ENCODE results near the gene TPM3.

The TPM3 gene

GRCh38 chr1:154205778-154206177, 13.9 kb upstream of the TPM3 start:
- peak in 1 of 2 donors; percentile 7 for DNase-seq (ENCODE audit: low read depth in 2 of 2)

DNA sequence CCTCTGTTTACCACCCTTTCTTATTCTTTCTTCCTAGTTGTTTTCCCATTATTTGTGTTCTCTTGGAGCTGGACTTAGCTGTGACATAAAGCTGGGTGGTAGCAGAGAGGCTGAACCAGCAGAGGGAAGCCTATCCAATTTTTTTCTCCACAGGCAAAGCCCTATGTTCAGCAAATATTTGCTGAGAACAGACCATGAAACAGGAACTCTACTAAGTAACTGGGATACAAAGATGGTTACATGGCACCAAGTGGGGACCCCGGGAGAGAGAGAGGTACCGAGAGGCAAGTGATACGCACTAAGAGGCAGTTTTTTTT, 7.6 kb upstream of the TPM3 start:
- DNase-seq (ENCODE audit: low read depth in 2 of 2): no peak

DNA sequence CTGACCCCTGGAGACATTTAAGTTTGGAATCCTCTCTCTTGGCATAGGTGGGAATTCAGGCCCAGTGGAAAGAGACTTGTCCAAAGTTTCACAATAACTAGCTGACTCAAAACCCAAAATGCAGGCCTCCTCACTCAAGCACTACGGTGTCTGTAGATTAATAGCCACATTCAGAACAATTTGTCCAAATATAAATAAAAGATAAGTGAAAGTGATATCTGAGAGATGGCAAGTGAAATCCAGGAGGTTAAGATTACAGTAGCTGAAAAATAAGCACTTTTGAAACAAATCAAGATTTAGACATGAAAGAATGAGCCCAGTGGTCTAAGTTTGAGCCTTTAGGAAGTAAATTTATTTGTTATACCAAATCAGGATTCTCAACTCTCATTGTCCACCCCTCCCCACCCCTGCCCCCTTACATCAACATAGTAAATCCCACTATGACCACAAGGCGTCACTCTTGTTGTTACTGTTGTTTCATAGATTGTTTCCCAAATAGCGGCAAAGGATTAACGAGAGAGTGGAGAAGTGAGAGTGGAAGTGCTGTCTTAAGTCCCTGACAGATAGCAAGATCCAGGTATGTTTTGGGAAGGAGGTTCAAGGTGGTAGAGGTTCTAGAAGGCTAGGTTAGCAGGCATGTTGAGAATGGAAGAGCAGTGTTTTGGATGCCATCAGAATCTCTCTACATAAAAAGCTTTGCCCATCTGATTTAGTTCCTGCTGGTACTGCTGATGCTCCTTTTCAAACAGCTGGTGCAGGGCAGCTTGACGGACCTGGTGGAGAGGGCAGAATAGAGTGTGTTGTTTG, 7.1 kb upstream of the TPM3 start:
- peak in 1 of 2 donors; percentile 38 for DNase-seq (ENCODE audit: low read depth in 2 of 2)

GRCh38 chr1:154193821-154194220, 1.9 kb upstream of the TPM3 start:
- DNase-seq (ENCODE audit: low read depth in 2 of 2): no peak

DNA sequence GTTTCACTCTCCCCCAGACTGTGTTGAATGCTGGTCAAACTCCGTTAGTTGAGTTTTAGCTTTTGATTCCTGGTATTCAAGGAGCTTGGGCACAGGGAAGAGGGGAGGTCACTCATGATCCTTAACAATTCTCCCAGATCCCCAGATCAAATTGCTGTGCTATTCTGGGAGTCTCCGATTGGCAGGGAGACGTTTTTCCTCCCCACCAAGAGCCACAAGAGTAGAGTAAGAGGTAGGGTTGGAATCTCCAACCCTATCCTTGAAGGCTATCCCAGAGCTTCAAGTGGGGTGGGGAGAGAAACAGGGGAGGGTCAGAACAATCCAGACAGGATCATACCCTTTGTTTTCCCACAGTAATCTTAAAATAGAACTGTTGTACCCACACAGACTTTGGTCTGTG, 576 bp upstream of the TPM3 start:
- no peak for DNase-seq (ENCODE audit: low read depth in 2 of 2)

DNA sequence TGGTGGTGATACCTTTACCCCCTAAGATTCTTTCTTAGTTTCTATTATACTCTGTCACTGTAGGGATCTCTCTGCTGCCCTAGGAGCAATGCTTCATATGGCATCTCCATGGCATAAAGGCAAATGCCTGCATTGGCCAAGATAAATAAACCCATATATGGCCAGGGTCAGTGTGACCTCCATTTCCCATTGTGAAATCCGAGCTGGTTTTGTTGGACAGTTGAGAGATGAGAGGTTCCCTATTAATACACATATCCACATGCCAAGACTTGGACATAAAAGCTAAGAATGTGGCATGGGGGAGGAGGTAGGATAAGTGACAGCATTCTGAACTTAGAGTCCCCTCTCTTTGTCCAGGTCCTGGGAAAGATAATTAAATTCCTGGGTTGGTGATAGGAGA, 1.4 kb downstream of the TPM3 start:
- no peak for DNase-seq (ENCODE audit: low read depth in 2 of 2)

DNA sequence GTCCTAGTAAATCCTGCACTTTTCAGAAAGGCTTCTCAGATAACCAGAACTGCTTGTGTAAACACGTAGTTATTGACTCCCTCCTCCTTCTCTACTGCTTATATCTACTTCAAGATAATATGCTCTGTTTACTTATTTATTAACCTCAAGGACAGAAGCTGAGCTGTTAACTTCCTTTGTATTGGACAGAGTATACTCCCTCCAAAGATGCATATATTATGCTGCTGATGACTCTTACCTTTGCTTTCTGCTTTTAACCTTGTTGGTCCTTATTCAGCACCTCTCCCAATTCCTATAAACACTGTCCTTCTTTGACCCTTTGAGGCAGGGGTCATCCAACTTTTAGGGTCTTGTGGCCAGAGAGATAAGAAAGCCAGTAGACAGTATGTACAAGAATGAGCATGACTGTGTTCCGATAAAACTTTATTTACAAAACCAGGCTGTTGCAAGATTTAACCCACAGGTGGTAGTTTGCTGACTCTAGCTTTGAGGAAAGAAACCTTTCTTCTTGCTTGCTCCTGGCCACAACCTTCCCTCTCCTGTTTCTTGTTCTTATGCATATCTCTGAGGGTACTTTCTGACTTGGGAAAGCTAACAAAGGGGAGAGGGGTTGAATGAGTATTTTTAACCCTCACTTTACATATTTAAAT, 4.9 kb downstream of the TPM3 start:
- no peak for DNase-seq (ENCODE audit: low read depth in 2 of 2)

GRCh38 chr1:154186177-154186576, 5.7 kb downstream of the TPM3 start:
- peak; percentile 49 to 55 for DNase-seq (ENCODE audit: low read depth in 2 of 2)

- DNase-seq (ENCODE audit: low read depth in 2 of 2): peak; percentile 86 to 90
Measured at GRCh38 chr1:154183046-154183915, 8.6 kb downstream of the TPM3 start.

- DNase-seq (ENCODE audit: low read depth in 2 of 2): peak; percentile 39 to 63
Measured at GRCh38 chr1:154182344-154183045, 9.4 kb downstream of the TPM3 start.

DNA sequence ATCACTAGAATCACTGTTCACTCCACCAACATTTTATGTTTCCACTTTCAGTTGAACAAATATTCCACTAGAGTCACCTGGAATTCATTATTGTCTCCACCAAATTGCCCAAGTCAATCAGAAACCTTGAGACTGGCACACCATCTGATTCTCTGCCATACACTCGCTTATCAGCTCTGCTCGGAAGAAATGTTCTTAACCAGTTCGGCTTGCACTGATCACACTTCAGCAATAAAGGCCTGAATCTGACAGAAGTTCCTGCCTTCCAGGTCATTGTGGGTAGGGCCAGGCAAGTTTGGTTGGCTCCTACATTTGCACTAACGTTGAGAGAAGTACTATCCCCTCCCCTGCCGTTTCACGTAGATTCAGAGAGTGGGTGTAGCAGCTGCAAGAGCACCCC, 10.0 kb downstream of the TPM3 start:
- DNase-seq (ENCODE audit: low read depth in 2 of 2): no peak

DNA sequence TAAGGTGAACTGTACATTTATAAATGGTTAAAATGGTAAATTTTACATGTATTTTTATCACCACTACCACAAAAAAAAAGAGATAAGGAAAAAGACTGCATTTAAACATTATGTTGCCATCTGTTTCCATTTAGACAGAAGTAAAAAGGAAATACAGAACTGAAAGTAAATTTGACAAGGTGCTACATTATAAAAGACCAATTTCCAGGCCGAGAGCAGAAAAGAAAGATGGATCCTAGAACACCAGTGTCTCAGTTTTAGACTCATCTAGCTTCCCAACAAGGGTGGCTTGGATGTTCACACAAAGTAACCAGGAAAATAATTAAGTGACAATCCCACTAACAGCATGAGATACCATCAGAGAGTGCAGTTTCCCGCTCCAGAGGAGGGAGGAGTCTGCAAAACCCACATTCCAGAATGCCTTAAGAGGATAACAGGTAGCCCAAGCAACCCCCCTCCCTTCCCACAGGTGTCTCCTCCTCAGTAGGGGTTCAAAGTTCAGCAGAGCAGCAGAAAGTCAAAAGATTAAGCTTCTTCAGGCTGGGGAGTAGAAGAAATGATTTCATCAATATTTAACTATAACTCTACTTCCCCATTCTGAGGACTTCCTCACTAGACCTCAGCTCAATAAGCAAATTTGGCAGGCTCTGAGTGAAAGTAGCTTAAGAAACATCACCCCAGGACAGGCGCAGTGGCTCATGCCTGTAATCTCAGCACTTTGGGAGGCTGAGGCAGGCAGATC, 11.8 kb downstream of the TPM3 start:
- DNase-seq (ENCODE audit: low read depth in 2 of 2): no peak

DNA sequence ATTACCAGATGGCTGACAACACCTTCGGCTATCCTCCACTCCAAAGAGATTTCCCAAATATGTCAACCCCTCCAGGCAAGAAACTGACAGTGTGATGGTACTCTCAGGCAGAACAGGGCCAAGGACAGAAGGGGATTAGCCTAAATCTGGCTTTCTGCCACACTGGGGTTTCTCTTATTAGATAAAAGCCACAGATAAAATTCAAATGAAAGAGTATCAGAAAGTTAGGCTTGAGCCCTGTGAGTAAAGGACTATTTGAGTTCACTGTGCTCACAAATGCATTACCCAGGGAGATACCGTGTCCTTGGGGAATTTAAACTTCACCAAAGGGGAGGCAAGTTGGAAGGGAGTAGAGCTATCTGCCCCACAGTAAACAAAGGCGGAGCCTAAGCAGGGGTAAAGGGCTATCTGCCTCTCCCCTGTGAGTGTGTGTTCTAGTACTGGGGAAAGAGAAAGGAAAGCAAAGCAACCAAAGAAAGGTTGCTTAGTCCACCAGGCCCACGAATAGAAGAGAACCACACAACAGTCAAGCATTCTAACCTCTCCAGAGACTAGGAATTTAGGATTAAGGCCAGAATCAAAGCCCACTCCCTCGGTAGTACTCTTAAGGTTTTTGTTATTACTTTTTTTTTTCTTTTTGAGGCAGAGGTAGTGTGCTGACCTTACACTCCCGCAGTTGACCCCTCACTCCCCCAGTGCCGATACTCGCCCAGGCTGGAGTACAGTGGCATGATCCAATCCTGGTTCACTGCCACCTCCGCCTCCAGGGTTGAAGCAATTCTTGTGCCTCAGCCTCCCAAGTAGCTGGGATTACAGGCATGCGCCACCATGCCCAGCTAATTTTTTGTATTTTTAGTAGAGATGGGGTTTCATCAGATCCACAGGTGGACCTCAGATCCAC, 12.7 kb downstream of the TPM3 start:
- DNase-seq (ENCODE audit: low read depth in 2 of 2): no peak

DNA sequence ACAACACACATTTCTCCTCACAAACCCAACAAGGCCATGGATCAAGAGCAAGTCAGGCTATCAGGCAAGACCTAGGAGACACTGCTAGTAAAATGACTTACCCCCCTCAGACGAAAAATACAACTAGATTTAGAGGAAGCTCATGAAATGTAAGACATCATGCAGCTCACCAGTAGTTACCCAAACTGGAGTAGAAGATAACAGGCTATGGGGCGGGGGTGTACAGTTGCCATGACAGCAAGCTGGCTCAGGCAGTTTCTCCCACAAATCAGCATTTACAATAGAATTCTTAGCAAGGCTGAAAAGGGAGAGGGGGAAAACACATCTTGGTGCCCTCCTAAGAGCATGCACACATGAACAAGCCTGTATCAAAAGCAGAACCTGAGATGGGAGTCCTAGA, 13.9 kb downstream of the TPM3 start:
- DNase-seq (ENCODE audit: low read depth in 2 of 2): peak in 1 of 2 donors; percentile 17

DNA sequence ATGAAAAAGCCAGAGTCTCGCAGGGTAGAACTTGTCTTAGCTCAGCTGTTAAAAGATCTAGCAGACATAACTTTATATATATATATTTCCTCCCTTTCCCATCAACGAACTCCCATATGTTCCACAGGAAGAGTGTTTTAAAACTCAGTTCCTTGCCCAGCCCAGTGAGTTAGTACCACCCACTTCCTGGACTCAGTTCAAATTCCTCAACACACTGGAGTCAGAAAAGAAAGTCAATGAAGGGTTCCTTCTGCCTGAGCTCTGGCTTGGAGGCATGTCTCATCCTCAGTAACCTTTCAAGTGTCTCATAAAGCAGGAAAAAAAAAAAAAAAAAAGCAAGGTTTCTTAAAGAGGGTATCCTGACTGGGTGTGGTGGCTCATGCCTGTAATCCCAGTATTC, 15.6 kb downstream of the TPM3 start:
- no peak for DNase-seq (ENCODE audit: low read depth in 2 of 2)

DNA sequence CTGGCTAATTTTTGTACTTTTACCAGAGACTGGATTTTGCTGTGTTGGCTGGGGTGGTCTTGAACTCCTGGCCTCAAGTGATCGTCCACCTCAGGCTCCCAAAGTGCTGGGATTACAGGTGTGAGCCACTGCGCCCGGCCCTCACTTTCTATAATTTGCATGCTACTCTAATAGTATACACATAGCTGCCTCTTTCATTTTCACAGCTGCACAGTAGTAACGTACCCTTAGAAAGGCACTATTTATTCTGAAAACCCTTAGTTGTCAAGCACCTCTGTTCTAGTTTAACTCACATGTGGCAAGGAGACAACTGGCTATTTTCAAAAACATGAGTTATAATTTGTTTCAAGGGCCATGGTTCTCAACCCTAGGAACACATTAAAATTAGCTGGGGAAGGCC, 17.2 kb downstream of the TPM3 start:
- DNase-seq (ENCODE audit: low read depth in 2 of 2): no peak

- no peak for DNase-seq (ENCODE audit: low read depth in 2 of 2)
Measured at GRCh38 chr1:154171880-154172279, 20.0 kb downstream of the TPM3 start.

DNA sequence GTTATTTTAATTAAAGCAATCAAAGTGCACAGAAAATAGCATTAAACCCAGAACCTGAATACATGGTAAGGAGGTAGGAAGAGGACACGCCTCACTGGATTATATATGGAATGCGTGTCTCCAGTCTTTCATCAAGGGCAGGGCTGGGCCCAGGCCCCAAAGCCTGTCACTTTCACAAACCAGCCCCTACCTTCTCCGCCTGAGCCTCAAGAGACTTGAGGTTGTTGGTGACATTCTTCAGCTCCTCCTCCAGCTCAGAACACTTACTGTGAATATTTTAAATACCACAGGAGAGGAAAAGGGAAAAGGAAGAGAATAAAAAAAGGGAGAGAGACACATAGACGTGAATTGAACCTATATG, 20.7 kb downstream of the TPM3 start:
- DNase-seq (ENCODE audit: low read depth in 2 of 2): no peak

GRCh38 chr1:154170547-154171222, 21.2 kb downstream of the TPM3 start:
- DNase-seq (ENCODE audit: low read depth in 2 of 2): peak in 1 of 2 donors; percentile 41

DNA sequence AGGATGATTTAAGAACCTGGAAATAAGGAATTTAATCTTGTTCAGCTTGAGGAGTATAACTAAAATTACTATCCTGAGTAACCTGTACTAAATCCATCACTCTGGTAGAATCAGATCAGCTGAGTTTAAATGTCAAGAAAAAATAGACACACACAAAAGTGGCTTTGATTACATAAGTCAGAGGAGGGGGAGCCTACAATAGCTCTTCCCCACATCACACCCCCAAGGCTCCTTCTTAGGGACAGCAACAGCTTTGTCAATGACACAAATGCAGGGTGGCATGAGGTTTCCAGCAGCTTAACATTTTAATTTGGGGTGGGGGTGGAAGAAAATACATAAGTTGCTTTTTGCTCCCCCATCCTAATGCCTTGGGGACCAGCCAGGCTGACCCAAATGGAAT, 24.4 kb downstream of the TPM3 start:
- DNase-seq (ENCODE audit: low read depth in 2 of 2): no peak
